OCI-LY1 (cell line): ENCODE data around the gene PJA2.

Experiments used
- H2AFZ ChIP-seq: fragments of 200-600 bp; sonication (generic), shearing (Covaris generic); 2 replicates; pipeline ENCODE4 v1.6.0; 2014; ENCODE audit warnings: antibody characterized with exemption, mild to moderate bottlenecking, low read length
- H3F3A ChIP-seq: fragments of 200-600 bp; sonication (generic), shearing (Covaris generic); 2 replicates; pipeline ENCODE4 v1.6.0; 2014; ENCODE audit warnings: mild to moderate bottlenecking, antibody characterized with exemption, low read length, moderate library complexity; ENCODE audit not compliant: insufficient read depth
- H3K27ac ChIP-seq: fragments of 200-600 bp; sonication (generic); 2 replicates; pipeline ENCODE4 v1.5.1; 2014; ENCODE audit warnings: low read length, mixed run types, mild to moderate bottlenecking, low read depth; ENCODE audit not compliant: poor library complexity, severe bottlenecking
- H3K27me3 ChIP-seq: fragments of 200-600 bp; sonication (generic); 2 replicates; pipeline ENCODE4 v1.6.0; 2014; ENCODE audit warnings: antibody characterized with exemption, mild to moderate bottlenecking, low read length, moderate library complexity; ENCODE audit not compliant: insufficient read depth
- H3K36me3 ChIP-seq: fragments of 200-600 bp; sonication (generic); 2 replicates; pipeline ENCODE4 v1.6.1; 2014; ENCODE audit warnings: mild to moderate bottlenecking, antibody characterized with exemption, low read length, moderate library complexity, mixed read lengths; ENCODE audit not compliant: insufficient read depth
- H3K4me1 ChIP-seq: fragments of 200-600 bp; sonication (generic); 2 replicates; pipeline ENCODE4 v1.5.1; 2014; ENCODE audit warnings: mild to moderate bottlenecking, low read length, moderate library complexity; ENCODE audit not compliant: insufficient read depth, severe bottlenecking
- H3K4me2 ChIP-seq: fragments of 200-600 bp; sonication (generic), shearing (Covaris generic); 2 replicates; pipeline ENCODE4 v1.6.1; 2014; ENCODE audit warnings: low read length
- H3K4me3 ChIP-seq: fragments of 200-600 bp; sonication (generic); 2 replicates; pipeline ENCODE4 v1.5.1; 2014; ENCODE audit warnings: low read length, low read depth, mild to moderate bottlenecking, mixed read lengths; ENCODE audit not compliant: poor library complexity, severe bottlenecking
- H3K79me2 ChIP-seq: fragments of 200-600 bp; shearing (Covaris generic); 2 replicates; pipeline ENCODE4 v1.6.1; 2016; ENCODE audit warnings: mixed run types, low read length, mixed read lengths; ENCODE audit not compliant: insufficient read depth
- H3K9ac ChIP-seq: fragments of 200-600 bp; sonication (generic), shearing (Covaris generic); 2 replicates; pipeline ENCODE4 v1.6.1; 2014; ENCODE audit warnings: mild to moderate bottlenecking, low read length, mixed read lengths
- H3K9me2 ChIP-seq: fragments of 200-600 bp; sonication (generic), shearing (Covaris generic); 2 replicates; pipeline ENCODE4 v1.6.1; 2014; ENCODE audit warnings: low read depth, mild to moderate bottlenecking, low read length, mixed read lengths
- H3K9me3 ChIP-seq: fragments of 200-600 bp; shearing (Covaris generic); 2 replicates; pipeline ENCODE4 v1.6.1; 2014; ENCODE audit warnings: low read length, mixed read lengths
- H4K20me1 ChIP-seq: fragments of 200-600 bp; sonication (generic), shearing (Covaris generic); 2 replicates; pipeline ENCODE4 v1.6.0; 2016; ENCODE audit warnings: mild to moderate bottlenecking, low read length; ENCODE audit not compliant: insufficient read depth
- CTCF ChIP-seq: fragments of 200-600 bp; sonication (generic), shearing (Covaris generic); IDR thresholded peaks from 2 replicates; pipeline ENCODE4 v1.5.1; 2017; ENCODE audit warnings: mild to moderate bottlenecking, antibody characterized with exemption, low read length, moderate library complexity, mixed read lengths
- EZH2 ChIP-seq: fragments of 200-600 bp; sonication (generic), shearing (Covaris generic); IDR thresholded peaks from 2 replicates; pipeline ENCODE4 v1.8.0; 2017; ENCODE audit warnings: borderline replicate concordance, mixed run types, mild to moderate bottlenecking, antibody characterized with exemption, low read length, moderate library complexity, mixed read lengths

The PJA2 gene

GRCh38 chr5:109411627-109412026 lies 1.9 kb upstream of the PJA2 start:
- TF ChIP-seq CTCF (no peak), EZH2 (no peak)
- no peak overlapping the region for H3K4me2 ChIP-seq
- H3K4me1 ChIP-seq = peaks cover 47% of the 10 kb centered on the region
- H3F3A ChIP-seq = 0 out of 2 replicates have a peak, but pooled peaks cover 4% of the 10 kb centered on the region
- no peaks in the 10 kb centered on the region for H3K9me2 ChIP-seq
- H3K36me3 ChIP-seq = peaks cover 3% of the 10 kb centered on the region; the same call in 1 of the 2 replicates
- no peaks in the 10 kb centered on the region for H4K20me1 ChIP-seq
- peaks cover 22% of the 10 kb centered on the region for H3K79me2 ChIP-seq
- H3K9me3 ChIP-seq = peaks cover 7% of the 10 kb centered on the region; the same call in 1 of the 2 replicates
- H3K9ac ChIP-seq = no peak overlapping the region
- no peak overlapping the region for H2AFZ ChIP-seq
- no peak overlapping the region for H3K4me3 ChIP-seq
- H3K27me3 ChIP-seq = no peaks in the 10 kb centered on the region
- peak overlapping the region; percentile 93 for H3K27ac ChIP-seq

- peaks cover 47% of the 10 kb centered on the region for H3K4me1 ChIP-seq
Observed at GRCh38 chr5:109411149-109411514, 1.4 kb upstream of the PJA2 start.

GRCh38 chr5:109410389-109411148 lies 795 bp upstream of the PJA2 start:
- no peak for TF ChIP-seq CTCF
- no peak for TF ChIP-seq EZH2
- 0 out of 2 replicates have a peak, but pooled peaks cover 2% of the 10 kb centered on the region for H3K9me3 ChIP-seq
- H3K9me2 ChIP-seq = no peaks in the 10 kb centered on the region
- H3K4me2 ChIP-seq = peak overlapping the region; percentile 88
- H3K79me2 ChIP-seq = peaks cover 32% of the 10 kb centered on the region
- no peak overlapping the region for H2AFZ ChIP-seq
- no peaks in the 10 kb centered on the region for H3K27me3 ChIP-seq
- H3K9ac ChIP-seq = peak overlapping the region; percentile 84
- H3K4me1 ChIP-seq = peaks cover 47% of the 10 kb centered on the region
- H3K27ac ChIP-seq = peak overlapping the region; percentile 93
- no peaks in the 10 kb centered on the region for H4K20me1 ChIP-seq
- H3K36me3 ChIP-seq = peaks cover 8% of the 10 kb centered on the region; the same call in 1 of the 2 replicates
- H3K4me3 ChIP-seq = peak overlapping the region; percentile 68
- H3F3A ChIP-seq = 0 out of 2 replicates have a peak, but pooled peaks cover 4% of the 10 kb centered on the region

More at GRCh38 chr5:109411149-109411514, 1.4 kb upstream of the PJA2 start:
- Histone ChIP-seq H3K4me2 (peak overlapping the region; percentile 88), H3K36me3 (peaks cover 7% of the 10 kb centered on the region; the same call in 1 of the 2 replicates), H2AFZ (no peak overlapping the region), H3K27me3 (no peaks in the 10 kb centered on the region), H4K20me1 (no peaks in the 10 kb centered on the region), H3K9me2 (no peaks in the 10 kb centered on the region), H3K79me2 (peaks cover 27% of the 10 kb centered on the region), H3K9ac (peak overlapping the region; percentile 84), H3K27ac (peak overlapping the region; percentile 93), H3K4me3 (peak overlapping the region; percentile 68), H3F3A (0 out of 2 replicates have a peak, but pooled peaks cover 4% of the 10 kb centered on the region), H3K9me3 (peaks cover 4% of the 10 kb centered on the region; the same call in 1 of the 2 replicates)
- TF ChIP-seq EZH2 (no peak), CTCF (no peak)
